HG03378 (cell line): Measurements from ENCODE around the gene RNGTT.
"Not testable (repeated sequence)": the region's sequence is repeated elsewhere in the genome, so short reads cannot be mapped to it uniquely, and the experiment has no call there.

ENCODE experiments used
- ATAC-seq: cut with Tn5 transposase; IDR thresholded peaks from one replicate; pipeline ENCODE4 v1.9.1; 2021; ENCODE audit warnings: mild to moderate bottlenecking, moderate library complexity; ENCODE audit not compliant: unreplicated experiment

Gene RNGTT

GRCh38 chr6:88869263-88870020 lies 94.0 kb downstream of the RNGTT start:
- ATAC-seq = no peak

- no peak for ATAC-seq
Measured at GRCh38 chr6:88867841-88868731, 95.3 kb downstream of the RNGTT start.

GRCh38 chr6:88866856-88867255 lies 96.6 kb downstream of the RNGTT start:
- no peak for ATAC-seq

GRCh38 chr6:88865275-88865674 lies 98.1 kb downstream of the RNGTT start:
- ATAC-seq = no peak

GRCh38 chr6:88864359-88865054 lies 98.9 kb downstream of the RNGTT start:
- no peak for ATAC-seq

- no peak for ATAC-seq
Measured at GRCh38 chr6:88860310-88860709, 103.1 kb downstream of the RNGTT start.

GRCh38 chr6:88858455-88858854 lies 105.0 kb downstream of the RNGTT start:
- ATAC-seq = no peak

- no peak for ATAC-seq
Measured at GRCh38 chr6:88856566-88856965, 106.9 kb downstream of the RNGTT start.

- no peak for ATAC-seq
Measured at GRCh38 chr6:88855541-88856147, 107.8 kb downstream of the RNGTT start.

- no peak for ATAC-seq
Measured at GRCh38 chr6:88852775-88853174, 110.6 kb downstream of the RNGTT start.

GRCh38 chr6:88852000-88852399 lies 111.4 kb downstream of the RNGTT start:
- ATAC-seq = no peak

- no peak for ATAC-seq
Measured at GRCh38 chr6:88848870-88849269, 114.5 kb downstream of the RNGTT start.

GRCh38 chr6:88843040-88843439 lies 120.4 kb downstream of the RNGTT start:
- no peak for ATAC-seq

GRCh38 chr6:88842320-88842719 lies 121.1 kb downstream of the RNGTT start:
- ATAC-seq = no peak

- ATAC-seq = no peak
Measured at GRCh38 chr6:88840796-88841539, 122.5 kb downstream of the RNGTT start.

GRCh38 chr6:88840289-88840688 lies 123.1 kb downstream of the RNGTT start:
- ATAC-seq = no peak

- ATAC-seq = no peak
Measured at GRCh38 chr6:88839280-88839679, 124.1 kb downstream of the RNGTT start.

- ATAC-seq = no peak
Measured at GRCh38 chr6:88835210-88835609, 128.2 kb downstream of the RNGTT start.

- ATAC-seq = not testable (repeated sequence)
Measured at GRCh38 chr6:88833071-88833470, 130.3 kb downstream of the RNGTT start.

- not testable (repeated sequence) for ATAC-seq
Measured at GRCh38 chr6:88827599-88827998, 135.8 kb downstream of the RNGTT start.
